Fibroblast of skin of scalp (primary cell): ENCODE results near the gene ADCY6.

Source experiments
- DNase-seq: peaks from one replicate; pipeline ENCODE4 v3.0.0-alpha.2; 2013

ADCY6 gene

GRCh38 chr12:48782457-48783395 is 6.2 kb downstream of the ADCY6 start:
- DNase-seq, result no peak

- DNase-seq, result no peak
Observed at GRCh38 chr12:48781750-48782456, 7.0 kb downstream of the ADCY6 start.

GRCh38 chr12:48780381-48781025 is 8.4 kb downstream of the ADCY6 start:
- no peak for DNase-seq

- peak; percentile 97 for DNase-seq
Observed at GRCh38 chr12:48779869-48780268, 9.0 kb downstream of the ADCY6 start.

GRCh38 chr12:48777501-48778400 is 11.1 kb downstream of the ADCY6 start:
- DNase-seq, result no peak

- DNase-seq, result no peak
Observed at GRCh38 chr12:48776956-48777355, 11.9 kb downstream of the ADCY6 start.

- no peak for DNase-seq
Observed at GRCh38 chr12:48775991-48776649, 12.8 kb downstream of the ADCY6 start.

GRCh38 chr12:48775299-48775698 is 13.6 kb downstream of the ADCY6 start:
- DNase-seq, result no peak

- no peak for DNase-seq
Observed at GRCh38 chr12:48774516-48774915, 14.4 kb downstream of the ADCY6 start.

- DNase-seq, result no peak
Observed at GRCh38 chr12:48773686-48774085, 15.2 kb downstream of the ADCY6 start.

GRCh38 chr12:48771588-48772112 is 17.2 kb downstream of the ADCY6 start:
- no peak for DNase-seq

- no peak for DNase-seq
Observed at GRCh38 chr12:48770756-48771155, 18.1 kb downstream of the ADCY6 start.

- no peak for DNase-seq
Observed at GRCh38 chr12:48768736-48769135, 20.2 kb downstream of the ADCY6 start.

GRCh38 chr12:48768147-48768546 is 20.7 kb downstream of the ADCY6 start:
- no peak for DNase-seq

- DNase-seq, result no peak
Observed at GRCh38 chr12:48767521-48767920, 21.4 kb downstream of the ADCY6 start.

- no peak for DNase-seq
Observed at GRCh38 chr12:48767047-48767446, 21.8 kb downstream of the ADCY6 start.

GRCh38 chr12:48765753-48766162 is 23.1 kb downstream of the ADCY6 start:
- DNase-seq, result no peak

GRCh38 chr12:48764521-48764920 is 24.4 kb downstream of the ADCY6 start:
- no peak for DNase-seq

GRCh38 chr12:48758737-48759136 is 30.2 kb downstream of the ADCY6 start:
- DNase-seq, result no peak

GRCh38 chr12:48758186-48758585 is 30.7 kb downstream of the ADCY6 start:
- no peak for DNase-seq

- no peak for DNase-seq
Observed at GRCh38 chr12:48750769-48751356, 38.0 kb downstream of the ADCY6 start.
